H9 (cell line): Measurements from ENCODE around the gene EPO. TPM values are rescaled to one million over a fixed set of nuclear protein-coding genes. Genes with fewer than 3 reads are reported as not detected.
A peak's percentile ranks its signal among the peaks of the same experiment; 100 is the strongest.

Source experiments
- DNase-seq: peaks from one replicate; pipeline ENCODE4 v3.0.0-alpha.2; 2017
- H2AFZ ChIP-seq: one replicate; pipeline ENCODE4 v1.6.1; 2013; ENCODE audit warnings: mild to moderate bottlenecking, low read length, control low read depth, moderate library complexity
- H2AK5ac ChIP-seq: 2 replicates; pipeline ENCODE4 v1.6.1; 2013; ENCODE audit warnings: low read length, control low read depth, mixed read lengths; ENCODE audit not compliant: insufficient read length
- H2BK120ac ChIP-seq: one replicate; pipeline ENCODE4 v1.6.1; 2013; ENCODE audit warnings: low read depth, mild to moderate bottlenecking, low read length, control low read depth, inconsistent platforms; ENCODE audit not compliant: poor library complexity, severe bottlenecking
- H2BK12ac ChIP-seq: 2 replicates; pipeline ENCODE4 v1.6.1; 2013; ENCODE audit warnings: low read length, control low read depth, mixed read lengths, low read depth; ENCODE audit not compliant: insufficient read length
- H2BK15ac ChIP-seq: 2 replicates; pipeline ENCODE4 v1.6.1; 2013; ENCODE audit warnings: low read depth, low read length, control low read depth
- H2BK20ac ChIP-seq: one replicate; pipeline ENCODE4 v1.6.1; 2013; ENCODE audit warnings: low read depth, mild to moderate bottlenecking, low read length, control low read depth, inconsistent platforms; ENCODE audit not compliant: poor library complexity, severe bottlenecking
- H2BK5ac ChIP-seq: 2 replicates; pipeline ENCODE4 v1.6.1; 2013; ENCODE audit warnings: low read length, control low read depth, mixed read lengths; ENCODE audit not compliant: insufficient read length
- H3K14ac ChIP-seq: 2 replicates; pipeline ENCODE4 v1.6.1; 2013; ENCODE audit warnings: low read length, control low read depth; ENCODE audit not compliant: insufficient read depth
- H3K18ac ChIP-seq: 2 replicates; pipeline ENCODE4 v1.6.1; 2013; ENCODE audit warnings: low read depth, mild to moderate bottlenecking, mixed read lengths, low read length, control low read depth; ENCODE audit not compliant: insufficient read length
- H3K23ac ChIP-seq: 2 replicates; pipeline ENCODE4 v1.6.1; 2013; ENCODE audit warnings: low read length, control low read depth, mixed read lengths, low read depth; ENCODE audit not compliant: insufficient read length
- H3K23me2 ChIP-seq: 2 replicates; pipeline ENCODE4 v1.6.1; 2013; ENCODE audit warnings: low read depth, mild to moderate bottlenecking, mixed read lengths, low read length, control low read depth; ENCODE audit not compliant: insufficient read length, poor library complexity, severe bottlenecking
- H3K27ac ChIP-seq: 2 replicates; pipeline ENCODE4 v1.5.1; 2013; ENCODE audit warnings: low read length, control low read depth, mixed read lengths, low read depth; ENCODE audit not compliant: insufficient read length
- H3K27me3 ChIP-seq: 2 replicates; pipeline ENCODE4 v1.6.1; 2013; ENCODE audit warnings: low read length, control low read depth, inconsistent platforms; ENCODE audit not compliant: insufficient read depth
- H3K4ac ChIP-seq: 2 replicates; pipeline ENCODE4 v1.6.1; 2013; ENCODE audit warnings: low read depth, mild to moderate bottlenecking, control low read depth, inconsistent platforms, low read length, moderate library complexity
- H3K4me1 ChIP-seq: 2 replicates; pipeline ENCODE4 v1.6.1; 2013; ENCODE audit warnings: low read length, control low read depth, inconsistent platforms; ENCODE audit not compliant: insufficient read depth
- H3K4me2 ChIP-seq: 2 replicates; pipeline ENCODE4 v1.6.1; 2013; ENCODE audit warnings: low read length, control low read depth, mixed read lengths; ENCODE audit not compliant: insufficient read length, insufficient read depth
- H3K56ac ChIP-seq: 2 replicates; pipeline ENCODE4 v1.6.1; 2013; ENCODE audit warnings: low read depth, mild to moderate bottlenecking, mixed read lengths, low read length, control low read depth; ENCODE audit not compliant: insufficient read length
- H3K79me1 ChIP-seq: 2 replicates; pipeline ENCODE4 v1.6.1; 2013; ENCODE audit warnings: low read depth, mild to moderate bottlenecking, moderate library complexity, low read length, control low read depth, inconsistent platforms; ENCODE audit not compliant: insufficient read depth, poor library complexity, severe bottlenecking
- H3K79me2 ChIP-seq: 2 replicates; pipeline ENCODE4 v1.6.1; 2013; ENCODE audit warnings: low read length, control low read depth, inconsistent platforms; ENCODE audit not compliant: insufficient read depth
- H3K9ac ChIP-seq: 2 replicates; pipeline ENCODE4 v1.6.1; 2013; ENCODE audit warnings: low read length, control low read depth, mixed read lengths; ENCODE audit not compliant: insufficient read length; ENCODE audit errors: extremely low read depth
- H3K9me3 ChIP-seq: one replicate; pipeline ENCODE4 v1.6.1; 2013; ENCODE audit warnings: low read depth, low read length, inconsistent platforms; ENCODE audit not compliant: control insufficient read depth
- H3T11ph ChIP-seq: one replicate; pipeline ENCODE4 v1.6.1; 2013; ENCODE audit warnings: mild to moderate bottlenecking, low read length, control low read depth, inconsistent platforms
- H4K20me1 ChIP-seq: one replicate; pipeline ENCODE4 v1.6.1; 2013; ENCODE audit not compliant: control insufficient read depth, insufficient read length, insufficient read depth
- H4K5ac ChIP-seq: 2 replicates; pipeline ENCODE4 v1.6.1; 2013; ENCODE audit warnings: low read depth, mild to moderate bottlenecking, mixed read lengths, low read length, control low read depth; ENCODE audit not compliant: insufficient read length
- H4K8ac ChIP-seq: replicated peaks from 2 replicates; pipeline ENCODE4 v1.6.1; 2013; ENCODE audit warnings: low read length, control low read depth, mixed read lengths, low read depth; ENCODE audit not compliant: insufficient read length
- H4K91ac ChIP-seq: 2 replicates; pipeline ENCODE4 v1.6.1; 2013; ENCODE audit warnings: low read depth, mild to moderate bottlenecking, moderate library complexity, mixed read lengths, low read length, control low read depth; ENCODE audit not compliant: insufficient read length
- H3K27ac Mint-ChIP-seq, 3 experiments: 2 replicates in 2 of 3; 3 replicates in 1 of 3; pipeline ENCODE4 v1.8.0; 2020 to 2021; ENCODE audit warnings: mixed read lengths in 3 of 3, mild to moderate bottlenecking in 1 of 3, moderate library complexity in 1 of 3
- H3K27me3 Mint-ChIP-seq: 2 replicates; pipeline ENCODE4 v1.8.0; 2021; ENCODE audit warnings: low read depth, mild to moderate bottlenecking, moderate library complexity, mixed read lengths
- H3K36me3 Mint-ChIP-seq, 3 experiments: 2 replicates in 2 of 3; 3 replicates in 1 of 3; pipeline ENCODE4 v1.8.0; 2020 to 2021; ENCODE audit warnings: low read depth in 3 of 3, mixed read lengths in 3 of 3; ENCODE audit not compliant: insufficient read depth in 1 of 3
- H3K4me1 Mint-ChIP-seq, 2 experiments: 2 replicates each; pipeline ENCODE4 v1.8.0; 2020; ENCODE audit warnings: mixed read lengths in 2 of 2
- H3K4me3 Mint-ChIP-seq, 2 experiments: 2 replicates in 1 of 2; 3 replicates in 1 of 2; pipeline ENCODE4 v1.8.0; 2020 to 2021; ENCODE audit warnings: mild to moderate bottlenecking in 2 of 2, mixed read lengths in 2 of 2, moderate library complexity in 1 of 2
- H3K9me3 Mint-ChIP-seq, 2 experiments: 2 replicates in 1 of 2; 3 replicates in 1 of 2; pipeline ENCODE4 v1.8.0; 2020; ENCODE audit warnings: mild to moderate bottlenecking in 2 of 2, mixed read lengths in 2 of 2, moderate library complexity in 1 of 2
- CTCF ChIP-seq: fragments of 200-600 bp; sonication (generic); conservative IDR thresholded peaks from 3 replicates; pipeline ENCODE4 v1.8.0; 2021; ENCODE audit warnings: antibody characterized with exemption, mild to moderate bottlenecking
- WGBS: extraction: QIAGEN DNeasy Blood & Tissue Kit; methylation state at CpG from one replicate; pipeline ENCODE4 v1.1.7; 2013; ENCODE audit warnings: missing lambda C conversion rate, low lambda C conversion rate, mixed read lengths; ENCODE audit not compliant: insufficient read length; ENCODE audit errors: extremely low coverage; 5-methylcytosine and 5-hydroxymethylcytosine counted together
- total RNA-seq: library from RNA; stranded (reverse); gene quantifications from 2 replicates; pipeline ENCODE4 v1.2.1, GENCODE V29; 2021

The EPO gene
- total RNA-seq, 1 experiment from 2014 or later = 0.44 TPM

- no peaks in the 10 kb centered on the region; the same call in 1 of the 2 replicates for H3K4me1 ChIP-seq
- H3K27ac Mint-ChIP-seq = no peak overlapping the region
- H3K27me3 ChIP-seq = no peaks in the 10 kb centered on the region
- no peak for DNase-seq
- H4K91ac ChIP-seq = no peak overlapping the region
- no peak overlapping the region for H3T11ph ChIP-seq
- no peak overlapping the region for H3K27ac ChIP-seq
- H3K9me3 ChIP-seq = no peaks in the 10 kb centered on the region
- no peak overlapping the region for H4K8ac ChIP-seq
- peaks cover 15% of the 10 kb centered on the region for H3K23me2 ChIP-seq
- H3K14ac ChIP-seq = no peak overlapping the region
- no peak overlapping the region for H2AFZ ChIP-seq
- H3K79me1 ChIP-seq = peaks cover 5% of the 10 kb centered on the region
- no peak overlapping the region for H4K5ac ChIP-seq
- H4K20me1 ChIP-seq = no peaks in the 10 kb centered on the region
- H3K9ac ChIP-seq = no peak overlapping the region
- H3K4me2 ChIP-seq = no peak overlapping the region
- H3K4me1 Mint-ChIP-seq = peaks cover 6 to 10% of the 10 kb centered on the region in 2 experiments
- no peak overlapping the region for H2BK20ac ChIP-seq
- H3K27me3 Mint-ChIP-seq = no peaks in the 10 kb centered on the region
- no CpG with 5 or more reads among the region's 6 CpGs for WGBS
- H3K56ac ChIP-seq = no peak overlapping the region
- H2BK15ac ChIP-seq = no peak overlapping the region
- H3K4ac ChIP-seq = no peak overlapping the region
- no peak overlapping the region for H2AK5ac ChIP-seq
- no peak overlapping the region for H2BK120ac ChIP-seq
- H3K18ac ChIP-seq = no peak overlapping the region
- peaks cover 10% of the 10 kb centered on the region; the same call in 1 of the 2 replicates for H3K79me2 ChIP-seq
- H2BK5ac ChIP-seq = no peak overlapping the region
- no peak overlapping the region for H3K23ac ChIP-seq
- H3K36me3 Mint-ChIP-seq = peaks cover 4 to 20% (median 17%) of the 10 kb centered on the region in 3 experiments; a peak in 6 of 7 replicates
- TF ChIP-seq CTCF = no peak
- H3K9me3 Mint-ChIP-seq = peaks cover 0 to 2% of the 10 kb centered on the region in 2 experiments; a peak in 1 of 5 replicates
- H3K4me3 Mint-ChIP-seq = peak overlapping the region in 1 of 2 experiments; percentile 38; a peak in 1 of 5 replicates
- H2BK12ac ChIP-seq = no peak overlapping the region
Measured at GRCh38 chr7:100708395-100708794, 11.9 kb upstream of the EPO start.
